Osteocyte (in vitro differentiated cells): ENCODE data around the gene TREX2. TPM values are rescaled to one million over a fixed set of nuclear protein-coding genes. Genes with fewer than 3 reads are reported as not detected.

Experiments used
- DNase-seq: peaks from one replicate; pipeline ENCODE4 v3.0.0; 2021; ENCODE audit warnings: mixed read lengths; ENCODE audit not compliant: unreplicated experiment; ENCODE audit errors: extremely low spot score
- H3K27ac Mint-ChIP-seq: one replicate; pipeline ENCODE4 v1.8.0; 2021; ENCODE audit warnings: mild to moderate bottlenecking, mixed read lengths; ENCODE audit not compliant: unreplicated experiment
- H3K27me3 Mint-ChIP-seq: one replicate; pipeline ENCODE4 v1.8.0; 2021; ENCODE audit warnings: mixed read lengths; ENCODE audit not compliant: unreplicated experiment
- H3K36me3 Mint-ChIP-seq: one replicate; pipeline ENCODE4 v1.8.0; 2021; ENCODE audit warnings: mixed read lengths; ENCODE audit not compliant: unreplicated experiment
- H3K4me1 Mint-ChIP-seq: one replicate; pipeline ENCODE4 v1.8.0; 2021; ENCODE audit warnings: mixed read lengths; ENCODE audit not compliant: unreplicated experiment
- H3K4me3 Mint-ChIP-seq: one replicate; pipeline ENCODE4 v1.8.0; 2021; ENCODE audit warnings: mild to moderate bottlenecking, moderate library complexity, mixed read lengths; ENCODE audit not compliant: unreplicated experiment
- H3K9me3 Mint-ChIP-seq: one replicate; pipeline ENCODE4 v1.8.0; 2021; ENCODE audit warnings: mixed read lengths; ENCODE audit not compliant: unreplicated experiment
- CTCF ChIP-seq: fragments of 200-600 bp; sonication (generic); IDR thresholded peaks from 2 replicates; pipeline ENCODE4 v1.5.0; 2021; ENCODE audit warnings: antibody characterized with exemption, mild to moderate bottlenecking, moderate library complexity
- total RNA-seq: library from RNA; stranded (reverse); gene quantifications from 2 replicates; pipeline ENCODE4 v1.2.1, GENCODE V29; 2021

TREX2 gene
- total RNA-seq, 1 donor from 2014 or later: 2.5 TPM

- H3K9me3 Mint-ChIP-seq: peaks cover 11% of the 10 kb centered on the region
- H3K4me3 Mint-ChIP-seq: no peak overlapping the region
Observed at GRCh38 chrX:153433161-153433680, 12.6 kb downstream of the TREX2 start.

GRCh38 chrX:153430796-153431195, 15.1 kb downstream of the TREX2 start:
- no peak overlapping the region for H3K4me3 Mint-ChIP-seq
- H3K9me3 Mint-ChIP-seq: peaks cover 19% of the 10 kb centered on the region
- no peaks in the 10 kb centered on the region for H3K4me1 Mint-ChIP-seq
- no peaks in the 10 kb centered on the region for H3K36me3 Mint-ChIP-seq
- no peak for DNase-seq
- no peak for TF ChIP-seq CTCF
- H3K27me3 Mint-ChIP-seq: peaks cover 3% of the 10 kb centered on the region
- H3K27ac Mint-ChIP-seq: no peak overlapping the region

More at GRCh38 chrX:153433161-153433680, 12.6 kb downstream of the TREX2 start:
- no peak for TF ChIP-seq CTCF
- Mint-ChIP-seq H3K4me1 (no peaks in the 10 kb centered on the region), H3K27me3 (peaks cover 3% of the 10 kb centered on the region), H3K36me3 (no peaks in the 10 kb centered on the region), H3K27ac (no peak overlapping the region)
- no peak for DNase-seq

- H3K36me3 Mint-ChIP-seq: no peaks in the 10 kb centered on the region
- H3K27me3 Mint-ChIP-seq: peaks cover 10% of the 10 kb centered on the region
- H3K27ac Mint-ChIP-seq: no peak overlapping the region
- no peaks in the 10 kb centered on the region for H3K4me1 Mint-ChIP-seq
- no peak for DNase-seq
- peaks cover 18% of the 10 kb centered on the region for H3K9me3 Mint-ChIP-seq
- no peak for TF ChIP-seq CTCF
- no peak overlapping the region for H3K4me3 Mint-ChIP-seq
Observed at GRCh38 chrX:153426204-153426603, 19.7 kb downstream of the TREX2 start.

GRCh38 chrX:153423652-153424051, 22.2 kb downstream of the TREX2 start:
- no peak for DNase-seq
- Mint-ChIP-seq H3K9me3 (peaks cover 8% of the 10 kb centered on the region), H3K4me3 (no peak overlapping the region), H3K27me3 (peaks cover 10% of the 10 kb centered on the region), H3K36me3 (no peaks in the 10 kb centered on the region), H3K4me1 (no peaks in the 10 kb centered on the region), H3K27ac (no peak overlapping the region)
- no peak for TF ChIP-seq CTCF

GRCh38 chrX:153421856-153422255, 24.0 kb downstream of the TREX2 start:
- DNase-seq: no peak
- H3K4me3 Mint-ChIP-seq: no peak overlapping the region
- peaks cover 2% of the 10 kb centered on the region for H3K9me3 Mint-ChIP-seq
- no peak overlapping the region for H3K27ac Mint-ChIP-seq
- peaks cover 7% of the 10 kb centered on the region for H3K27me3 Mint-ChIP-seq
- no peak for TF ChIP-seq CTCF
- no peaks in the 10 kb centered on the region for H3K4me1 Mint-ChIP-seq
- H3K36me3 Mint-ChIP-seq: no peaks in the 10 kb centered on the region
